MM.1S (cell line): Measurements from ENCODE around the gene ZNF362.

Experiments
- CTCF ChIP-seq: fragments of 300-600 bp; sonication (generic); IDR thresholded peaks from 2 replicates; pipeline ENCODE4 v1.5.1; 2016; ENCODE audit warnings: antibody characterized with exemption, low read length, mixed read lengths
- EZH2 ChIP-seq: fragments of 300-600 bp; sonication (generic); optimal IDR thresholded peaks from 2 replicates; pipeline ENCODE3; 2017; ENCODE audit warnings: low read depth, mild to moderate bottlenecking, antibody characterized with exemption, low read length, mixed read lengths

DNA sequence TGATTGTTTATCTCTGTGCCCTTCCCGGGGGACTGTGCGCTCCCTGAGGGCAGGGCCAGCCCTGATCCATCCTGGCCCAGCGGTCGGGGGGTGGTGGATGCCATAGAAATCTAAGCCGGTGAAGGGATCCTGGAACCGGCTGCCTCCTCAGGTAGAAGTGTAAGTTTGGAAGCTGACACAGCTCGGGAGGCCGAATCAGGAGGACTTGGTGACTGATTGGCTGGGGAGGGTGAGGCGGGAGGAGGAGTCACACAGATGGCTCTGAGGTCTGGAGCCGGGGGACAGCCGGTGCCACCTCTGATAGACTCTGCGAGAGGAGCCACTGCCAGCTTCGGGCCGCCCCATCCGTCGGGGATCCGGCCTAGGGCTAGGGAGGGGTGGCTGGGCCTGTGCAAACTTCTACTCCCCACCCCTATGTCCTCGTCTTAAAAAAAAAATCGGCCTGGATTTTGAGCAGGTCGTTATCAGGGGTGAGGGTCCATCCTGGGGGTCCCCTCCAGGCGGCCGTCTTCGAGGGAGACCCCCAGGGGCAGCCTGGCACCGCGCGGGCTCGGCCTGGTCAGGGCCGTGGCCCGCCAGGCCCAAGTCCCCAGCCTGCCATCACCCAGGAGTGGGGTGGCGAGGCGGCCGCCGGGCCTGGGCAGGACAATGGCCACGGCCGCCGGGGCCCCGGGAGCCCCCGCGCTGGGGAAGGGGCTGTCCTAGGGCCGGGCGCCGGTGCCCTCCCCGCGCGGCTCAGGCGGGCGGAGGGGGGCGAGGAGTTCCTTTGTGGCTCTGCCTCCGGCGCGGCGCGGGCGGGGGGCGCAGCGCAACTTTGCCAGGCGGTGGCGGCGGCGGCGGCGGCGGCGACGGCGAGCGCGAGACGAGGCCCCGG lies 708 bp upstream of the ZNF362 start:
- no peak for TF ChIP-seq EZH2
- TF ChIP-seq CTCF, result no peak
